A673 (cell line): ENCODE results near the gene TANC1.

Source experiments
- EZH2 ChIP-seq: fragments of 200-600 bp; sonication (generic); IDR thresholded peaks from 2 replicates; pipeline ENCODE4 v1.6.1; 2017; ENCODE audit warnings: borderline replicate concordance, low read depth, mild to moderate bottlenecking, mixed read lengths, antibody characterized with exemption, low read length; ENCODE audit not compliant: poor library complexity, severe bottlenecking
- TF ChIP-seq, protein P1 (sequence below): fragments of 300-800, 200-600 bp; sonication (generic); conservative IDR thresholded peaks from 2 replicates; pipeline ENCODE4 v1.5.1; 2017; ENCODE audit warnings: low read depth, mild to moderate bottlenecking, antibody characterized with exemption, low read length, moderate library complexity, mixed read lengths

DNA sequence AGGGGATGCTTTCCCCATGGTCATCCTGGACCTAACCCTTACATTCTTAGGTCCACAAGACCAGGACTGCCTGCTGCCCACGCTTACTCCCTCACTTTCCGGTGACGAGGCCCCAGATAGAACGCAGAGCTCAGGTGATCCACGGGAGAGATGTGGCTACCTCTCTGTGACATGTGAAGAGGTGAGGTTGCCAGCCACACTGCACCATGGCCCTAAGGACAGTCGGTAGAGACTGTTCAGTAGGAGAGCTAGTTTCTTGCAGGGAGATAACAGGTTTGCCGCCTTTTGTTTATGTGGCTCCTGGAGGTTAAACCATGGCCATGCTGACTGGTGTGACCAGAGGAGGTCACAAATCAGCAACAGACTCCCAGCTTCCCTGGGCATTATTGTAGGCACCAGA, 246.7 kb downstream of the TANC1 start:
- TF ChIP-seq EZH2 = no peak
- TF ChIP-seq, protein P1, sequence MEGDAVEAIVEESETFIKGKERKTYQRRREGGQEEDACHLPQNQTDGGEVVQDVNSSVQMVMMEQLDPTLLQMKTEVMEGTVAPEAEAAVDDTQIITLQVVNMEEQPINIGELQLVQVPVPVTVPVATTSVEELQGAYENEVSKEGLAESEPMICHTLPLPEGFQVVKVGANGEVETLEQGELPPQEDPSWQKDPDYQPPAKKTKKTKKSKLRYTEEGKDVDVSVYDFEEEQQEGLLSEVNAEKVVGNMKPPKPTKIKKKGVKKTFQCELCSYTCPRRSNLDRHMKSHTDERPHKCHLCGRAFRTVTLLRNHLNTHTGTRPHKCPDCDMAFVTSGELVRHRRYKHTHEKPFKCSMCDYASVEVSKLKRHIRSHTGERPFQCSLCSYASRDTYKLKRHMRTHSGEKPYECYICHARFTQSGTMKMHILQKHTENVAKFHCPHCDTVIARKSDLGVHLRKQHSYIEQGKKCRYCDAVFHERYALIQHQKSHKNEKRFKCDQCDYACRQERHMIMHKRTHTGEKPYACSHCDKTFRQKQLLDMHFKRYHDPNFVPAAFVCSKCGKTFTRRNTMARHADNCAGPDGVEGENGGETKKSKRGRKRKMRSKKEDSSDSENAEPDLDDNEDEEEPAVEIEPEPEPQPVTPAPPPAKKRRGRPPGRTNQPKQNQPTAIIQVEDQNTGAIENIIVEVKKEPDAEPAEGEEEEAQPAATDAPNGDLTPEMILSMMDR = no peak
